NCI-H748 treated with DMSO at 0.1 percent for 48 hours (cell line): Measurements from ENCODE around the gene EXOC3L4.

Experiments
- DNase-seq: peaks from one replicate; lab custom pipeline; 2025; lab: John Stamatoyannopoulos, UW

Gene EXOC3L4

GRCh38 chr14:103121846-103122584 is 27.5 kb downstream of the EXOC3L4 start:
- peak; percentile 89 for DNase-seq

GRCh38 chr14:103122585-103122946 is 28.0 kb downstream of the EXOC3L4 start:
- DNase-seq = no peak

GRCh38 chr14:103122947-103123633 is 28.6 kb downstream of the EXOC3L4 start, which contains the start of gene TNFAIP2:
TSS of gene TNFAIP2 (plus strand) at chr14:103123461. CDS start at chr14:103126458, 2,997 bp downstream.
- no peak for DNase-seq

DNA sequence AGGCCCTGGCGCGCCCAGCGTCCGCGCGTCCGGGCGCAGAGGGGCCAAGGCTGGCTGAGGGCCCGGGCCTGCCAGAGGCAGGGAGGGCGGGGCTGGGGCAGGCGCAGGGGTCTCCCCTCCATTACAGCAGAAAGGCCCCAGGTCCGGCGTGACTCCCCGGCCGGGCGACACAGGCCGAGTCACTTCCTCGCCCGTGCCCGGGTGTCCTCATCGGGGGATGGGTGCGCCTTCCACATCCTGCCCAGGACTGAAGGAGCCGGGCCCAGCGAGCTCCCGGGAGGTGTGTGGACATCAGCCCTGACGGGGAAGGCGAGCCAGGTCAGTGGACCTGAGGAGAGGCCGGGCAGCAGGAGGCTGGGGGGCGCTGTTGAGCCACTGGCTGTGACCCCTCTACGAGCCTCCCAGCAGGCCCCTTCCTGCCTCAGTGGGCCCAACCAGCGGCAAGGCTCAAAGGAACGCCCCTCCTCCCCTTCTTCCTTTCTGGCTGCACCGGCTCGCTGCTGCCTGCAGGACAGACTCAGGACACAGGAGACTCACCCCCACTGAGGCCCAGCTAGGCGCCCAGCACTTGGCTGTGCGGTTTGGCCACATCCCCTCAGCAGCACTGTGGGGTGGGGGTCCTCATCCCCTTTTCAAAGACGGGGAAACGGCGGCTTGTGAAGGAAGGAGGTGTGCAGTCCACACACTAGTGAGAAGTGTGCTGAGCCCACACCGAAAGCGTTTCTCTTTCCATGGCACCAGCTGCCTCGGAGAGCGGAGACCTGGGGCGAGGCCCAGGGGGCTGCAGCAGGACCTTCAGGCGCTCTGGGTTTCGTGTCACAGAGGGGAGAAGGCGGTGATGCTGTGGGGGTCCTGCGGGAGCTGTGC is 29.3 kb downstream of the EXOC3L4 start:
- no peak for DNase-seq

DNA sequence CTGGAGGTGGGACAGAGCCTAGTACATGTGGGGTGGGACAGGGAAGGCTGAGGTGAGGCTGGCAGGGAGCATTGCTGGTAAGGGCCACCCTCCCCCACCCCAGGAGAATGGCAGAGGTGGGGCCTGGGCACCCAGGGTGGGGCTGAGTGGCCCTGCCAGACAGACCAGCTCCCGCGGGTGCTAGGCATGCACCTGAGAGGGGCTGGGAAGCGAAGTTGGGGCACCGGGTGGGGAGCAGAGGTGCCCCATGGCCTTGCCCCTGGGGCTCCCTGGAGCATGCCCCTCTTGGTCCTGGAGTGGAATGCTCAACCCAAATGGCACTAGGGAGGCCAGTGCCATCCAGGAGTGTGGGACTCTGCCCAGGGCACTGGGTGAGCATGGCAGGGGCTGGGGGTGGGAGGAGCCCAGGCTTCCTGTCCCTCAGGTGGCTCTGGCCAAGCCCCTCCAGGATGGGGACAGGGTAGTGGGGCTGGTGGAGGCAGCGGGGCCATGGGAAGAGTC is 30.0 kb downstream of the EXOC3L4 start:
- no peak for DNase-seq

DNA sequence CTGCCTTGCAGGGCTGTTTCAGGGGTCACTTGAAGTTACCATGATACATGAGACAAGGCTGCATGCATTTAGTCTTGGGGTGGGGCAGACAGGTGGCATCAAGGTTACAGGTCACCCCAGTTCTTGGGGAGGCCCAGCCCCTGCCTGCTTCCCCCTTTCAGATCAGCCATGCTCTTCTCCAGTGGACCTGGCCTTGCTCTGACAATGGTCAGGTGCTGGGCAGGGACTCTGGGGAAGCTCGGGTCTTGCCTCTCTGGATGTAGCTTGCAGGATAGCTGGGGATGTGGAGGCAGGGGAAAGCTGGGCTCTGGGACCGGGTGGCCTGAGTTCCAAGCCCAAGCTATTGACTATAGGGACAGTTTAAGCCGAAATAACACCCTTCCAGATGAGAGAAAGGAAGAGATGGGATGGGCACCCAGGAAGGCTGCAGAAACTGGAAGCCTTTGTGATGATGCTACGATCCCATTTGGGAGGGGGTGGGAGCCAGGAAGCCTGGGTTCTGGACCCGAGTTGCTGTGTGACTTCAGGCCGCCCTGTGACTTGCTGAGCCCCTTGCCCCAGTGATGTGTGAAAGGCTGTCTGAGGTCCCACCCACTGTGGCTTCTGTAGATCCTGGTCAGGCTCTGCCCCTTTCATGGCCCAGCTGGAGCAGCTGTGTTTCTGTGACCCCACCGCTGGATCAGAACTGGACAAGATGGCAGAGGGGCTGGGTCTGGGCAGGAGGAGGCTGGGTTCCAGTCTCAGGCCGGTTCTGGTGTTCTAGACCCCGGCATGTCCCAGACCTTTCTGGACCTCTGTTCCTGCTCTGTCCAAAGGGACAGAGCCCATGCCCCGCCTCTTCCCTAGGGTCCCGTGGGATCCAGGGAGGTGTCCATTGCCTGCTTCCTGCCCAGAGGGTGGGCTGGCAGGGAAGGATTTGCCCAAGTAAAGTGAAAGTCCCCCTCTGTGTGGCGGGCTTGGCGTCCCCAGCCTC is 30.9 kb downstream of the EXOC3L4 start:
- no peak for DNase-seq

- no peak for DNase-seq
These were observed 31.8 kb downstream of the EXOC3L4 start for GRCh38 chr14:103126088-103126872.

DNA sequence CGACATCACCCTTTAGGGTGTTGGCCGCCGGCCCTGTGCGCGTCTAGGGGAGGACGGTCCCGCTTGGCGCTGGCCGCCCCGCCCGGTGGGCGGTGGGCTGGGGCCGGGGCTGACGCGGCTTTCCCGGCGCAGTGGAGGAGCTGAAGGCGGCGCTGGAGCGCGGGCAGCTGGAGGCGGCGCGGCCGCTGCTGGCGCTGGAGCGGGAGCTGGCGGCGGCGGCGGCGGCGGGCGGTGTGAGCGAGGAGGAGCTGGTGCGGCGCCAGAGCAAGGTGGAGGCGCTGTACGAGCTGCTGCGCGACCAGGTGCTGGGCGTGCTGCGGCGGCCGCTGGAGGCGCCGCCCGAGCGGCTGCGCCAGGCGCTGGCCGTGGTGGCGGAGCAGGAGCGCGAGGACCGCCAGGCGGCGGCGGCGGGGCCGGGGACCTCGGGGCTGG is 32.4 kb downstream of the EXOC3L4 start:
- peak; percentile 28 for DNase-seq

DNA sequence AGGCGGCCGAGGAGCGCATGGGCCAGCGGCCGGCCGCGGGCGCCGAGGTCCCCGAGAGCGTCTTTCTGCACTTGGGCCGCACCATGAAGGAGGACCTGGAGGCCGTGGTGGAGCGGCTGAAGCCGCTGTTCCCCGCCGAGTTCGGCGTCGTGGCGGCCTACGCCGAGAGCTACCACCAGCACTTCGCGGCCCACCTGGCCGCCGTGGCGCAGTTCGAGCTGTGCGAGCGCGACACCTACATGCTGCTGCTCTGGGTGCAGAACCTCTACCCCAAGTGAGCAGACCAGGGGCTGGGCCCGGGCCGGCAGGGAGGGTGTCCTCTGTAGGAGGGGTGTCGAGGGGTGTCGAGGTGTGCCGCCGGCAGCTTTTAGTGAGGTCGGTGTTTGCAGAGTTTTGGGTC is 32.8 kb downstream of the EXOC3L4 start:
- no peak for DNase-seq

DNA sequence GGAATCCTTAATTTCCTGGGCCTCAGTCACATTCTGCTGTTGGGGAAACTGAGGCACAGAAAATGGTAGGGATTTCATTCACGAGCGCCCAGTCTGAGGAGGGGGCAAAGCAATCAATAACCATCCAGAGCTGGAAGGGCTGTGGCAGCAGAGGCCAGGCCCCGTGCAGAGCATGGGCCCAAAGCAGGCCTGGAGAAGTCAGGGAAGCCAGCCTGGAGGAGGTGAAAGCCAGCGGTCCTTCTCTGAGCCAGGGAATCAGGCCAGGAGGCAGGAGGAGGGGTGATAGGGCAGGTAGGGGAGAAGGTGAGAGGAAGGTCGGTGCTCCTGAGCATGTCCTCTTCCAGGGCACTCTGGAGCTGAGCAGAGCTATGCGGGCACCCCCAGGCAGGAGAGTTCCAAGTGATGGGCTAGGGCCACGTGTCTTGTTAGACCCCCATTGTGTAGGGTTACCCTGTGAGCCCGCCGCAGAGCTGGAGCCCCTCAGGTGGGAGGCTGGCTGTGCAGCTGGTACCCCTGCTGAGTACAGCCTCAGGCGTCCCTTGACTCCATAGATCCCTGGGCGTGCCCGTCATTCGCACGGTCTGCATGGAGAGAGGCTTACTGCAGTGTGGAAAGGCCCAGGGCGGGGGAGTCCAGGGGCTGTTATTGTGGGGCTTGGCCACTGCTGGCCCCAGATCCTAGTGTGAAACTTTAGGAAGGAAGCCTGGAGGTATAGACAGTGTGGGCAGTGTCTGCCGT is 33.5 kb downstream of the EXOC3L4 start:
- DNase-seq = no peak

GRCh38 chr14:103128631-103129300 is 34.2 kb downstream of the EXOC3L4 start:
- DNase-seq = no peak

GRCh38 chr14:103129301-103130016 is 34.9 kb downstream of the EXOC3L4 start:
- no peak for DNase-seq

DNA sequence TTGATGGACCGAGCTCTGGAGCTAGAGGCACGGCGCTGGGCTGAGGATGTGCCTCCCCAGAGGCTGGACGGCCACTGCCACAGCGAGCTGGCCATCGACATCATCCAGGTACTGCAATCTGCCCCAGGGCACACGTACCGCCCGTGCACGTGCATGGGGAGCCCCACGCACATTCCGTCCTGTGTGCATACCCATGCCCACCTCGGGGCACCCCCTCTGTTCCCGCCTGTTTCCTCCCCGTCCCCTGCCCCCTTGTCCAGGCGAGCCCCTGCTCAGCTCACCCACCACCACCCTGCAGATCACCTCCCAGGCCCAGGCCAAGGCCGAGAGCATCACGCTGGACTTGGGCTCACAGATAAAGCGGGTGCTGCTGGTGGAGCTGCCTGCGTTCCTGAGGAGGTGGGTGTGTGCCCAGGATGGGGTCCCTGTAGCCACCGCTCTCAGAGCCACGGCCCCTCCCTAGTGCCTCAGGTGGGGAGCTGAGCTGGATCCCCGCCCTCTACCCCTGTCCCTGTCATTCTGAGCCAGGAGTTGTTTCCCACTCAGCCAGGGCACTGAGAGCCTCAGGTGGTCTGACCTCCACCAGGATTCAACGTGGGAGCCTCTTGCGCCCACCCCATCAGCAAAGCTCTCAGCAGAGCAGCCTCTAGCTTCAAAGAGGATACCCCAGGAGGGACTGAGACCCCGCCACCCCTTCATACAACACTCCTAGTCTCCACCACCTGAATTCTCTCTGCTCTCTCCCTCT is 35.7 kb downstream of the EXOC3L4 start:
- DNase-seq = no peak

DNA sequence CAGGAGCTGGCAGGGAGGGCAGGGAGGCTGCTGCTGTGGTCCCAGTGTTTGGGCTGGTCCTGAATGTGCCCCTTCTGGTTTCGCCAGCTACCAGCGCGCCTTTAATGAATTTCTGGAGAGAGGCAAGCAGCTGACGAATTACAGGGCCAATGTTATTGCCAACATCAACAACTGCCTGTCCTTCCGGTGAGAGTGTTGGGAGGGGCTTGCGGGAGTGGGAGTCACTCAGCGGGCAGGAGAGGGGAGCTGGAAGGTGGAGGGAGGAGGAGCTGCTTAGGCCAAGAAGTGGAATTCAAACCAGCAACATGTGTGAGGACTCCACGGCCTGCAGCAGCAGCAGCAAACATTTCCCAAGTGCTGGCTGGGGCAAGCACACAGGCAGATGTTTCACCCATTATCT is 36.4 kb downstream of the EXOC3L4 start:
- no peak for DNase-seq

DNA sequence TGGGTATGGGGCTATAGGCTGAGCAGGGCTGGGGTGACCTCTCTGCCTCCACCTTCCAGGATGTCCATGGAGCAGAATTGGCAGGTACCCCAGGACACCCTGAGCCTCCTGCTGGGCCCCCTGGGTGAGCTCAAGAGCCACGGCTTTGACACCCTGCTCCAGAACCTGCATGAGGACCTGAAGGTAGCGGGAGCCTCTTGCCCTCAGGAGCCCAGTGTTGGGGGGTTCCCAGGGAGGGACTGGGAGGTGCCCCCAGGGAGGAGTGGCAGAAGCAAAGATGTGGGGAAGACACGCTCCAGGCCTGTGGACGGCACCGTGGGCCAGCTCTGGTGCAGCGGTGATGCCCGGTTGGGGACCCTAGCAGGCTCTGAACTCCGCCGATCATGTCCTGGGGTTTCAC is 37.1 kb downstream of the EXOC3L4 start:
- DNase-seq = no peak

DNA sequence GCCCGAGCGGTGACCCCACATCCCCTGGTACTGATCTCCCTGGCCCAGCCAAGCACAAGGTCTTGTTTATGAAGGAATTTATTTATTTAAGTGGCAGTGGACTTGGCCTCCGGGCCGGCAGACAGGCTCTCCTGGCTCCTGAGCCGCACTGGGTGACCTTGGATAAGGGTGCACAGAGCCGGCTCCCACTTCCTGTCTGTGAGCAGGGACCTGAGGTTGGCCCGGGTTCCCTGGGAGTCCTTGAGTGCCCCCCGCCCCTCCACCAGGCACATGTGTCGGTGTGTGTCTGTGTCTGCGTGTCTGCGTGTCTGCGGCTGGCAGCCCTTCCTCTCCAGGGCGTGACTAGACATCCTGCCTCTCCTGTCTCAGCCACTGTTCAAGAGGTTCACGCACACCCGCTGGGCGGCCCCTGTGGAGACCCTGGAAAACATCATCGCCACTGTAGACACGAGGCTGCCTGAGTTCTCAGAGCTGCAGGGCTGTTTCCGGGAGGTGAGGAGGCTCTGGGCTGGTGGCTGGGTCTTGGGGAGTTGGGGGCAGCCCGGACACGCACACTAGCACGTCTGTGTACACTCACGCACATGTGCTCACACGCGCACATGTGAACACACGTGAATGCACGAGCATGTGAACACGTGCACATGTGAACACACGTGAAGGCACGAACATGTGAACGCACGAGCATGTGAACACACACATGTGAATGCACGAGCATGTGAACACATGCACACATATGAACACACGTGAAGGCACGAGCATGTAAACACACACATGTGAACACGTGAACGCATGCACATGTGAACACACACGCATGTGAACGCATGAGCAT is 38.1 kb downstream of the EXOC3L4 start:
- DNase-seq = no peak
